Astrocyte of the cerebellum (primary cell): ENCODE measurements around the gene ANKRD29.

Experiments used
- DNase-seq: peaks from one replicate; pipeline ENCODE4 v3.0.0-alpha.2; 2011; ENCODE audit warnings: low read depth
- H3K4me3 ChIP-seq: 2 replicates; pipeline ENCODE4 v1.5.1; 2011; ENCODE audit warnings: mild to moderate bottlenecking, low read depth, low read length, moderate library complexity
- in situ Hi-C: cut with HindIII; loops from 2 replicates; pipeline ENCODE4 v1.10.0; 2017; ENCODE audit warnings: low sequenced_read_pairs
- TF ChIP-seq, protein P1 (sequence below): IDR thresholded peaks from 2 replicates; pipeline ENCODE4 v1.5.1; 2012; ENCODE audit warnings: low read length, low read depth, moderate library complexity, mild to moderate bottlenecking; ENCODE audit errors: missing control alignments

The ANKRD29 gene

DNA sequence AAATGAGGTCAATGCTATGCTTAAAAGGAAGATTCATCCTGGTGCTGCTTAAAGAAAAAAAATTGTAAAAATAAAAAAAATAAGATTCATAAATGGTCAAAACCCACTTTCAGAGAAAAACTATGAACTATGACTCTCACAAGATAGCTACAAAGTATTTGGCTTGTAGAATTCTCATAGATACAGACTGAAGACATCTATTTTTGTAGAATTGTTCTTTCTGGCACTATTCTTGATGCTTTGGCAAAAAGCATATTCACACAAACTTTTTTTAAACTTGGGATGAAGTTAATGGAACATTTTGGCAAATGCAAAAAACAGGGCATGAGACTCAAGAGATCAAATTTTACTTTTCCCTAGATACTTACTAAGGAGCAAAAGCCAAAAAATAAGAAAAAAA lies 12.5 kb upstream of the ANKRD29 start:
- in situ Hi-C loops: no loop called here
- TF ChIP-seq, protein P1, sequence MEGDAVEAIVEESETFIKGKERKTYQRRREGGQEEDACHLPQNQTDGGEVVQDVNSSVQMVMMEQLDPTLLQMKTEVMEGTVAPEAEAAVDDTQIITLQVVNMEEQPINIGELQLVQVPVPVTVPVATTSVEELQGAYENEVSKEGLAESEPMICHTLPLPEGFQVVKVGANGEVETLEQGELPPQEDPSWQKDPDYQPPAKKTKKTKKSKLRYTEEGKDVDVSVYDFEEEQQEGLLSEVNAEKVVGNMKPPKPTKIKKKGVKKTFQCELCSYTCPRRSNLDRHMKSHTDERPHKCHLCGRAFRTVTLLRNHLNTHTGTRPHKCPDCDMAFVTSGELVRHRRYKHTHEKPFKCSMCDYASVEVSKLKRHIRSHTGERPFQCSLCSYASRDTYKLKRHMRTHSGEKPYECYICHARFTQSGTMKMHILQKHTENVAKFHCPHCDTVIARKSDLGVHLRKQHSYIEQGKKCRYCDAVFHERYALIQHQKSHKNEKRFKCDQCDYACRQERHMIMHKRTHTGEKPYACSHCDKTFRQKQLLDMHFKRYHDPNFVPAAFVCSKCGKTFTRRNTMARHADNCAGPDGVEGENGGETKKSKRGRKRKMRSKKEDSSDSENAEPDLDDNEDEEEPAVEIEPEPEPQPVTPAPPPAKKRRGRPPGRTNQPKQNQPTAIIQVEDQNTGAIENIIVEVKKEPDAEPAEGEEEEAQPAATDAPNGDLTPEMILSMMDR: no peak
- no peak for DNase-seq

GRCh38 chr18:23673725-23674124 lies 11.0 kb upstream of the ANKRD29 start:
- H3K4me3 ChIP-seq: no peak overlapping the region
- DNase-seq: no peak
- TF ChIP-seq, protein P1: no peak
- in situ Hi-C loops: no loop called here

More for the DNA sequence above, 12.5 kb upstream of the ANKRD29 start:
- H3K4me3 ChIP-seq: no peak overlapping the region

DNA sequence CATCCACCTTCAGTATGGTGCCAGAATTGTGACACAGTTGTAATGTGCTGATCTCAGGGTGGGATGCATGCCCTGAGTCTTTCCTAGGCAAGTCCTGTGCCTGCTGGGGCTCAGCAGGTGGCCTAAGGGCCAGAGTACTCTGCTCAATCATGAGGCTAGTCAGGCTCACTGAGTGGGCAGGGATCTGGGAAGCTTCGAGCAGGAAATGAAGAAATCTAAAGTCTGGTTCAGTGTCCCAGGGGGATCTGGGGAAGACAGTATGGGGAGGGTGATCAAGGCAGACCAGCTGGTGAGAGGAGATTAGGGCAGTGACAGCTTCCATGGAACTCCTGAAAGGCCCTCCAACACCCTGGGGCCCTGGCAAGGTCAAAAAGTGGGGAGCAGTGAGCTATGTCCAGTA lies 8.9 kb upstream of the ANKRD29 start:
- TF ChIP-seq, protein P1: no peak
- DNase-seq: no peak
- no peak overlapping the region for H3K4me3 ChIP-seq
- in situ Hi-C loops: no loop called here

DNA sequence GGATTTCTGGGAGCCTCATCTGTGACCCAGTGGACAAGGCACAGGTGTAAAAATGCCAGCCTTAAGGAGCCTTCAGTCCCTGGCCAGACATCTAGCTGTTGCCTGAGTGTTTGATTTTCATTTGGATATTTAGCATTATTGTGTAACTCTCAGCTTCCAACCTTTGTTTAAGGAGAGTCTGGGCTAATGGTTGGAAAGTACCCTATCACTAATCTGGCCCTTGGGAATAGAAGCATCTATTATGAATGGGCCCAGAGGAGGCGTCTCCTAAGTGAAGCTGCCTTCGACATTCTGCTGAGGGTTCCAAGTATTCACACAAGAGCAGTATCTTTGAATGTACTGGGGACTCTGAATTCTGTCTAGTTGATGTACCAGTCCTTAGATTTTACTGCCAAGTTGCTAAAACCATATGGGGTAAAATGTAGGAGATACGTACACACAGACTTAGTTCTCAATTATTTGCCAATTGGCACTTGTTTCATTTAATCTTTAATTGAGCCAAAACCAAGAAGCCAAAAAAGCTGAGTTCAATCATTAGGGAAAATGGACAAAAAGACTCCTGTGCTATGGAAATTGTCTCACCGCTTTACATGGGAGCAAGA lies 7.2 kb upstream of the ANKRD29 start:
- no peak for DNase-seq
- in situ Hi-C loops: no loop called here
- TF ChIP-seq, protein P1: no peak

GRCh38 chr18:23669202-23669766 lies 6.6 kb upstream of the ANKRD29 start:
- no peak for DNase-seq
- H3K4me3 ChIP-seq: no peak overlapping the region
- TF ChIP-seq, protein P1: no peak
- in situ Hi-C loops: no loop called here

More for the DNA sequence above, 7.2 kb upstream of the ANKRD29 start:
- H3K4me3 ChIP-seq: no peak overlapping the region

- in situ Hi-C loops: no loop called here
- DNase-seq: no peak
- H3K4me3 ChIP-seq: no peak overlapping the region
- TF ChIP-seq, protein P1: no peak
Observed at GRCh38 chr18:23668731-23669130, 6.0 kb upstream of the ANKRD29 start.
